Posterior cingulate gyrus (tissue), 11 donors: Measurements from ENCODE around the gene LOXL1.
"Not testable (repeated sequence)": the region's sequence is repeated elsewhere in the genome, so short reads cannot be mapped to it uniquely, and the experiment has no call there.

Experiments
- DNase-seq, 10 donors: peaks; one replicate each; pipeline versions ENCODE4 v3.0.0 to v3.0.0-alpha.2; 2020 to 2021; ENCODE audit warnings: mixed read lengths in 3 of 10
- intact Hi-C: fragments of 100-400 bp; cut with DNase I; formaldehyde crosslinking; loops from one replicate; pipeline ENCODE4 v1.15.1; 2023

The LOXL1 gene

DNA sequence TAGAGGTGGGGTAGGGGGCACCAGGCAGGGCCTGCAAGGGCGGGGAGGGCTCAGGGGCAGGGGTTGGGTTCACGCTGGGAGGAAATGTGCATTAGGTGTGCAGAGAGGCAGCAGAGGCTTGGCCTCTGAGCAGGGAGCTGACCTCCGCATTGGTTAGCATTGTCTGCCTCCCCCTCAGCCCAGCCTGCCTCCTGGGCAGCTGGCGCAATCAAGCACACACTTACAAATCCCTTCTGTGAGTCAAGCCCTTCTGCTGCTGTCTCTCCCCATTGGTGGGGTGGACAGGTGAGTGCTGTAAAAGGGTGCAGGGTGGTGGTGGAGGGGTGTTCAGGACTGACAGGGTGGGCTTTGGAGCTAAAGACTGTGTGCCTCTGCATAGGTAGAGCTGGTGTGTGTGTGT, 9.3 kb downstream of the LOXL1 start:
- DNase-seq: peak in 3 of 10 donors; percentile 15 to 45 (median 39)
- intact Hi-C loops: no loop called here

DNA sequence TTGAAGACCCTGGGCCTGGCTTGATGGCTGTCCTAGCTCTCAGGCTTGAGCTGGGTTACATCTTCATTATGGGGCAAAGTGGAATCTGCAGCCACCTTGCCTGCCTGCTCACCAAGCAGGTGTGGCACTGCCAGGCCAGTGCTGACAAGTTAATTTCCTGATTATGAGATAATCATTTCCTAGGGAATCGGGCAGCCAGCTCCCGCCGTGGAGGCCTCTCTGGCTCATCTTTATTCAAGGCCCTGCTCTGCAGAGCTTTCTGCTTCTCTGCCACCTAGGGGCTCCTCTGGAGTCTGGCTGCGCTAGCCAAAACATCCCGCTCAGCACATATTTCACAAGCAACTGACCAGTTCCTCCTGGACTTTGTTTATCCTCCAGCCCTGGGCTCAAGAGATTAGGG, 9.9 kb downstream of the LOXL1 start:
- DNase-seq: peak in 3 of 10 donors; percentile 52 to 73 (median 62)
- intact Hi-C loops: no loop called here

DNA sequence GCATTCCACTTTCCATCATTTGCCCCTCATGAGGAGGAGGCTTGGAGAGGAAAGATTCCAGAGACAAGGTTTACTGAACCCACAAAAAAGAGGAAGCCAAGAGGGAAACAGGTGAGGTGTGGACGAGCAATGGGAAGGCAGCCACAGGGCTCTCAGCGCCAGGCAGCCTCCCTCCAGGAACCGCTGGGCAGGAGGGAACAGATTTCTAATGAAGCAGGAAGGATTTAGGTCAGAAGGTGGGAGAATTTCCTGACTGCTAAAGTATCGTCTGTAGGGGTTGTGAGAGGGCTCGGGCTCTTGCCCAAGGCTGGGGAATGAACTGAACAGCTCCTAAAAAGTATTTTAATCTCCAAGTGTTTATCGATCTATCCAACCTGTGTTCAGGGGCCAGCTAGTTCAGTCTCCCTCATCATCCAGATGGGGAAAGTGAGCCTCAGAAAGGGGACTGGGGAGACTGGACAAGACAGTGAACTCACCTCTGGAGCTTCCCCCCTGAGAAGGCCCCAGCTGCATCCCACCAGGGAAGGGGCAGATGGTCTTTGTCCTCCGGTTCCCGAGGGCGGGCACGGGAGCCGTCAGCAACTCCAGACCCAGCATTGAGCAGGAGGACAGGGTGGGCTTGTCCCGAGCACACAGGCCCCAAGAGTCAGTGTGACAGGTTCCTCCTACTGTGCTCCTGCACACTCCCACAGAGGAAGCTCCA, 10.5 kb downstream of the LOXL1 start:
- intact Hi-C loops: no loop called here
- peak in 3 of 10 donors; percentile 6 to 57 (median 36) for DNase-seq

DNA sequence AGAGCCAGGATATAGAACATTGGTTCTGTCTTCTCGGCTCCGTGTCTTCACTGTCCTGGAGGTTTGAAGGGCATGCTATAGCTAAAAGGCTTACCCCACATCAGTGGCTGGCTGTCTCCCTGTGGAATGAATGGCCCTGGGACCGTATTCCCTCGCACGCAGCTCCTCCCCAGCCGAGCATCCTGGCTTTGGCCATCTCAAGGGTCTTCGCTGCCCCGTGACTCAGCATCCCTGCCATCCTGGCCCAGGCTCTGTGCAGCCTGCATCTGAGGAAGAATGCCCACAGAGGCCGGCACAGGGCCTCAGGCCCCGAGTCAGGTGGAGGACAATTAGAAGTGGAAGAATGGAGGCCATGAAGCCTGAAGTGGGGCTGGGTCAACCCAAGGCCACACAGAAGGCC, 11.0 kb downstream of the LOXL1 start:
- intact Hi-C loops: no loop called here
- peak in 3 of 10 donors; percentile 7 to 51 (median 29) for DNase-seq

DNA sequence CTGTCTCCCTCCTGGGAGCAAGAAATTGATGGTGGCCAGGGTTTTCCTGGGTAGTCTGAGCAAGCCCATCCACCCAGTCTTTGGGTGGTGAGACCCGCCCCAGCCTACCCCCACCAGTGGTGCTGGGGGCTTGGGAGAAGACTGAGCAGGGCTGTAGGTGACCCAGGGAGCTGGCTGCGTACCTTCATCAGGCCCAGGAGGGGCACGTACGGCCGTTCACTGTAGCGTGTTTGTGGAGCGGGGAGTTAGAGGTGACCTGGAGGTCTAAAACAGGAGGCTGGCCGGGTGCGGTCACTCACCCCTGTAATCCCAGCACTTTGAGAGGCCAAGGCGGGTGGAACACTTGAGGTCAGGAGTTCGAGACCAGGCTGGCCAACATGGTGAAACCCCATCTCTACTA, 11.5 kb downstream of the LOXL1 start:
- intact Hi-C loops: no loop called here
- DNase-seq: peak in 3 of 10 donors; percentile 17 to 59 (median 36)

DNA sequence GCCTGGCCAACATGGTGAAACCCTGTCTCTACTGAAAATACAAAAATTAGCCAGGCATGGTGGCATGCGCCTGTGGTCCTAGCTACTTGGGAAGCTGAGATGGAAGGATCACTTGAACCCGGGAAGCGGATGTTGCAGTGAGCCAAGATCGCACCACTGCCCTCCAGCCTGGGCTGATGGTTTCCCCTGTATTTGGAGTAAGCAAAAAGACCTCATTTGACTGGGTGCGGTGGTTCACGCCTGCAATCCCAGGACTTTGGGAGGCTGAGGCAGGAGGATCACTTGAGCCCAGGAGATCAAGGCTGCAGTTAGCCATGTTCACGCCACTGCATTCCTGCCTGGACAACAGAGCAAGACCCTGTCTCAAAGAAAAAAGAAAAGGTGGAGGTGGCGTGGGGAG, 12.3 kb downstream of the LOXL1 start:
- intact Hi-C loops: not testable (repeated sequence)
- DNase-seq: peak in 3 of 10 donors; percentile 14 to 27 (median 21)

DNA sequence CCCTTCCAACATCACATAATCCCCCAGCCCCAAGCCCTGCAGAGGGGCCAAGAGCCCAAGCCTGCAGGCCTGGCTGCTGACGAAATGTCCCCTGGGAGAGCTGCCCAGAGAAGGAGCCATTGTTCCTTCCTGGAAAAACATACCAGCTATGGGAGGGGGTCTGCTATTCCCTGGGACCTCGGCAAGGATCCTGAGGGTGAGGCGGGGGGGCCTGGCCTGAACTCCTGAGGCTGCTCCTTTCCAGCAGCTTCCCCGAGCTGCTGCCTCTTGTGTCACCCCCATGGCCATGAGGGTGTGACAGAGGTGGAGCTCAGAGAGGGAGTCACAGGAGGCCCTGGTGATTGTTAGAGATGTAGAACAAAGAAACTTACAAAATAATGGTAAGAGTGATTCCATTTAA, 12.9 kb downstream of the LOXL1 start:
- DNase-seq: peak in 2 of 10 donors; percentile 35 to 51
- intact Hi-C loops: no loop called here

DNA sequence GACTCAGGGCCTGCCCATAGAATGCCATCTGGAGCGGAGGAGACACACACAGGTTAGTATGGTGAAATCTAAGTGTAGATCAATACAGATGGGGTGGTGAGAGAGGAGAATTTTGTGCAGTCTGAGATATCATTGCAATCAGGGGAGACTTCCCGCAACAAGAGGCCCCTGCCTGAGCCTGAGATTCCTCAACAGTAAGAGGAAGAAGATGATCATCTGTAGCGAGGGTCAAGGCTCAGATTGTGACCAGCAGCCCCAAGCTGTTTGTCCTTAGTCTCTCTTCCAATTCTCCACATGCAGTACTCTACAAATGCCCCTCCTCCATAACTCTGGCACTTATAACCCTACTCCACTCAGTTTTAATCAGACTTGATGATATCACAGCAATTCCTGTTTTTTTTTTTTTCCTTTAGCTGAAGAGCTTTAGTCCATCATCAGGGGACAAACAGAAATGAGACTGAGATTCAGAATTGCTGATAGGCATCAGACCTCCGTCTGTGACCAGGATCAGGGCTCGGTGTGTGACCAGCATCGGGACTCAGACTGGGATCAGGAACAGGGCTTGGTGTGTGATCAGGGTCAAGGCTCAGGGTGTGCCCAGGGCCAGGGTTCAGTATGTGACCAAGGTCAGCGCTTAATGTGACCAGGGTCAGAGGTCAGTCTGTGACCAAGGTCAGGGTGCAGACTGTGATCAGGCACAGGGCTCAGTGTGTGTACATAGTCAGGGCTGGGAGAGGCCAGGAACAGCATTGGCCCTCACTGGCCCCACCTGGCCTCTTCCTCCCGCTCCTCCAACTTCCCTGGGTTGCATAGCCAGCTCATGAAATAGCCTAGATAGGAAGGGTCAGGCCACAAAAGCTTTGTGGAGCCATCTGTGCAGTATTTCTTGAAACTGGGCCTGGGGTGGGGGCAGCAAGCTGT, 14.1 kb downstream of the LOXL1 start:
- intact Hi-C loops: no loop called here
- DNase-seq: peak in 2 of 10 donors; percentile 34 to 35

DNA sequence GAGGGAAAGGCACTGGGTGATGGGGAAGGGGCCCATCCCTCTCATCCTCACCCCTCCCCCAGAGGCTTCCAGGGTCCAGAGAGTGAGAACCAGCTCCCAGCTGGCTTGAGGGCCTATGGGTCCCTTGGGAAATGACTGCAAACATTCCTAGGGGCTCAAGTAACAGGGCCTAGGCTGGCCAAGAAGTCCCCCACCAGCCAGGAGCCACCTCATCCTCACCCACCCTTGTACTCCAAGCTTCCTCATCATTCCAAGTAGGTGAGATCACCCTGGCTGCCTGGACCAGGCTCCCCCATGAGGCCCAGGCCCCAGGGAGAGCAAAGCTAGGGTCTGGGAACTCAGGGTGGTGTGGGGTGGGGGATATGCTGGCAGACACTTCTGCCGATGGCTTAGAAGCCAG, 14.8 kb downstream of the LOXL1 start:
- intact Hi-C loops: no loop called here
- DNase-seq: peak in 2 of 10 donors; percentile 11 to 34

DNA sequence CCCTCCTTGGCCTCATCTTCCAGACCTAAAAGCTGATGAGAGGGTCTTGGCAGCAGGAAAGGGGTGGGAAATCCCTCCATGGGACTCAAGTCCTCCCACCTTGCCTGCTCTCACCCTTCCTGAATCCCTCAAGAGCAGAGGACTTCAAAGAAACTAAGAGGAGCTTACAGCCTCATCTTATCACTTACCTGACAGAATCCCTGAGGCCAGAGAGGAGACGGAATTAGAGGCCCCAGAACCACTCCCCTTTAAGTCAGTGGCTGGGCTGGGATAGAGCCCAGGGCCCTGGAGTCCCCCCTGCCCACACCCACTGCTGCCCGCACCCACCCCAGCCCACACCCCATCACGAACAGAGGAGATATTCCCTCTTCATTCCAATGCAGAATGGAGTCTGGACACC, 15.2 kb downstream of the LOXL1 start:
- intact Hi-C loops: no loop called here
- DNase-seq: no peak

DNA sequence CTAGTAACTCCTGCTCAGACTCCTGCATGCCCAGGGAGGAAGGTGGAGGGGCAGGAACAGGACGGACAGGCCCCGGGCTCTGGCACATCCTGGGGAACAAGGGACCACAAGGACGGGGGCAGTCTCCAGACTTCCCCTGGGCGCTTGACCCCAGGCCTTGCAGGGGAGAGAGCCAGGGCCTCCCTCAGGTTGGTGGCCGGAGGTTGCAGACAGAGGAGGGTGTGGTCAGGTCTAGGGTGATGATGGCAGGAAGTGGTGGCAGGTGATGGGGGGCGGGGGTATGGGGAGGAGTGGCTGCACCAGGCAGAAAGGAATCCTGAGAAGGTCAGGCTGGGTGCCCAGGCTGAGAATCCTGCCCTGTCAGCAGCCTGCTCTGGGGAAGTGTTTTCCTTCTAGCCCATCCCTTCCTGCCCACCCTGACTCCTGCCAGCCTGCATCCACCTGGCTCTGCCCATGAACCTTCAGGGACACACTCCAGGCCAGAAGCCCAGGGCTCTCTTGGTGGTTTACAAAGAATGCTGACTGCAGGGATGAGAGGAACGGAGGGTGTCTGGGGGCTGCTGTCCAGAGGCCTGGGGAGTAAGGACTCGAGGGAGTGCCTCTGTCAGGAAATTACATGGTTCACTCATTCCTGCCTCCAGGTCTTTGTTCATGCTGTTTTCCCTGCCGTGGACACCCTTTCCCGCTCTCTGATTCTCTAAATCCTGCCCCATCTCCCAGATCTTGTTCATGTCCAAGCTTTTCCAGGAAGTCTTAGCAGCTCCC, 15.8 kb downstream of the LOXL1 start:
- intact Hi-C loops: no loop called here
- peak in 2 of 10 donors; percentile 52 to 59 for DNase-seq

DNA sequence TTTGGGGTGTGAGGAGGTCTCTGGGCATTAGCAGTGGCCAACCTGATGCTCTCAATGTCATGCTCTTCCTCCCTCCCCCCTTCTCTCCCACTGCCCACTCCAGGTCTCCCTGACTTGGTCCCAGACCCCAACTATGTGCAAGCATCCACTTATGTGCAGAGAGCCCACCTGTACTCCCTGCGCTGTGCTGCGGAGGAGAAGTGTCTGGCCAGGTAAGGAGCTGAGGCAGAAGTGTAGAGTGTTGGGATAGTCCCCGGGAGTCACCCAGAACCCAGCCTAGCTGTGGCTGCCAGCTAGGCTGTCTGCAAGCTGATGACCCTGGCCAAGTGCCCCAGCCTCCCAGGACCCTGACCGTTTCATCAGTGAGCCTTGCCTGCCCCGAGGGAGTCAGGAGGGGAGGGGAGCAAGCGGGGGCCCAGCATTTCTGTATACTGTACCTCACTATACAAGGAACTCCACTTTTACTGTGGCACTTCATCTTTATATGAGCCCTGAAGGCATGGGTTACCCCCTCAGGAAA, 16.5 kb downstream of the LOXL1 start:
- DNase-seq: peak in 3 of 10 donors; percentile 20 to 70 (median 70)
- intact Hi-C loops: no loop called here

DNA sequence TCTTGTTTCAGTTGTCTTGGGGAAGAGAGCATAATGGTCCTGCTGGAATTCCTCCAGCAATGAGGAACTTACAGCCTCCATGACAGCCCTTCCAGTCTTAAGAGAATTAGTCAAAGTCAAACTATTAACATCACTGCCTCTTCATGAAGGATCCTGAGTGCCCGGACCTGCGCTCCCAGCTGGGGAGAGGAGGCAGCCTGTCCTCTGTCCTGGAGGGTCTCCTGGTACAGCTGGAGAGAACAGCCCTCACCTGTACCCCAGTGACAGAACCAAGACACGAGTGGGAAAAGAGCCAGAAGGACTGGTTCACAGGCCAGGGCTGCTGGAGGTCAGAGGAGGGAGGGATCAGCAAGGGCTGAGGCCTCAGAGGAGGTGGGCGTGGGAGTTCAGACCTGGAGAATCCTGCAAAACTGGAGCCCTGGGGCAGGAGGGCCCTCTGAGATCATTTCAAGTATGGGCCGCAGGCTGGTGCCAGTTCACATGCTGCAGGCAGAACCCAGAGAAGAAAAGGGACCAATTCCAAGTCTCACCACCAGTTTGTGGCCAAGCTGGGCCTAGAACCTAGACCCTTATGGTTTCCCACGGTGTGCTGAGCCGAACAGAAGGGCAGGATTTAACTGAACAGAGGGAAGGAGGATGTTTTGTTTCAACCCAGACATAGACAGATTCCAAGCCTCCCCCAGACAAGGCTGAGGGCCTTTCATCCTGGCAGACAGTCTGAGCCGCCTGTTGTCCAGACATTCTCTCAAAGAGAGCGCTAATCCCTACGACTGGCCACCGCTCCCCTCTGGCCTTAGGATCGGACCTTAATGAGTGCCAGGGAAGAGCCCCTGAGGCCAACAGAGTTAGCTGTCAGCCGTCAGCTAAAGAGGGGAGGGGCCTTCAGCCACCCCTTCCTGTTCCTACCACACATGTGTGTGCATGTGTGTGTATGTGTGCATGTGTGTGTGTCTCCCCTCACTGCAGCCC, 18.2 kb downstream of the LOXL1 start:
- peak in 2 of 10 donors; percentile 69 to 73 for DNase-seq
- intact Hi-C loops: no loop called here

DNA sequence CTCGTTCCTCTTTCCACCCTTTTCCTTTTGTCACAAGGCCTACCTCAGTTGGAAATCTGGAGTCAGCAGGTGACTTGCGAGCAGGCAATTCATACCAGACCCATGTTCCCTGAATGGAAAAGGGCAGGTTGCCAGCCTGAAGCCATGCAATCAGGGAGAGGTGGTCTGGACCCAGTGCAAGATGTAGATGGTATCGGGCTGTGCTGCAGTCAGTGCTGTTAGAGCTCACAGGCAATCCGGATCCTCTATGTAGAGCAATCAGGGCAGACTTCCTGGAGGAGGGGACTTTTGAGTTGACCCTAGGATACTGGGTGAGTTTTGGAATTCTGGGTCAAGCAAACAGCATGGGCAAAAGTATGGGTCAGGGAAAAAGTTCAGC, 18.9 kb downstream of the LOXL1 start:
- DNase-seq: peak in 1 of 10 donors; percentile 34
- intact Hi-C loops: no loop called here

DNA sequence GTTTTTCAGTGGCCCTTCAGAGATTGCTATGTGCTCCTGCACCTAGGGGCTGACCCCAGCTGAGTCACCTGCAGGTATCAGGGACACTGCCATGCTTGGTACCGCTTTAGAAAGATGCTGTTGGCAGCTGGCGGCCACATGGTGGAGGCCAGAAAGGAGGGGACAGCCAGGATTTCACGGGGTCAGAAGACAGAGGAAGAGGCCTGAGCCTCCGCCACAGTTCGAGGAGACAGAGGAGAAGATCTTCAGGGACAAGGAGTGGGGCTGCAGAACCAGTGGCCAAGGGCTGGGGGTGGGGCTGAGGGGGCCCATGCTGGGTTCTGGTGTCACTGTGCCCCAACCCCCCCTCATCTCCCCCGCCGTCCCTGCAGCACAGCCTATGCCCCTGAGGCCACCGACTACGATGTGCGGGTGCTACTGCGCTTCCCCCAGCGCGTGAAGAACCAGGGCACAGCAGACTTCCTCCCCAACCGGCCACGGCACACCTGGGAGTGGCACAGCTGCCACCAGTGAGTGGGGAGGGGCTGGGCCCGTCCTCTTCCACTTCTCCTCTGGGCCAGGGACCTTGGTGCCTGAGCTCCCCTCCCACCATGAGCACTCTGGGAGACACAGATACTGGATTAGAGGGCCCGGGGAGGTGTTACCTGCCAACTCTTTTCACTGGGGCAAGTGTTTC, 19.9 kb downstream of the LOXL1 start:
- peak in 2 of 10 donors; percentile 39 to 52 for DNase-seq
- intact Hi-C loops: no loop called here

DNA sequence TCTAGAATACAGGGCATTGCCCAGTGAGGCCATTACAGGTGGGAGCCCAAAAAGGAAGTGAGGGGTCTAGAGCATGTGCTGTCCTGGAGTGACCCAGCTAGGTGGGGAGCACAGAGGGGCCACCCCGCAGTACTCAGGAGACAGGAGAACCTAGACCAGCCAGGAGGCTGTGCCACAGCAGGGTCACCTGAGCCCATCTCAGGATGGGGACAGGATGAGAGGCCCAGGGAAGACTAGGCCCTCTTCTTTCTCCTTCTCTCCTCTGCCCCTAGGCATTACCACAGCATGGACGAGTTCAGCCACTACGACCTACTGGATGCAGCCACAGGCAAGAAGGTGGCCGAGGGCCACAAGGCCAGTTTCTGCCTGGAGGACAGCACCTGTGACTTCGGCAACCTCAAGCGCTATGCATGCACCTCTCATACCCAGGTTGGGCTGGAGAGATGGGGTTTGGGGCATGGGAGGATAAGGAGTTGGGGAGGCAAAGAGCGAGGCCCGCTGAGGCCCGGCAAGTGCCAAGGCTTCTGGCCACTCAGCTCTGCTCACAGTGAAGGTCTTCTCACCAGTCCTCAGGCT, 20.6 kb downstream of the LOXL1 start:
- intact Hi-C loops: no loop called here
- peak in 2 of 10 donors; percentile 43 to 56 for DNase-seq

DNA sequence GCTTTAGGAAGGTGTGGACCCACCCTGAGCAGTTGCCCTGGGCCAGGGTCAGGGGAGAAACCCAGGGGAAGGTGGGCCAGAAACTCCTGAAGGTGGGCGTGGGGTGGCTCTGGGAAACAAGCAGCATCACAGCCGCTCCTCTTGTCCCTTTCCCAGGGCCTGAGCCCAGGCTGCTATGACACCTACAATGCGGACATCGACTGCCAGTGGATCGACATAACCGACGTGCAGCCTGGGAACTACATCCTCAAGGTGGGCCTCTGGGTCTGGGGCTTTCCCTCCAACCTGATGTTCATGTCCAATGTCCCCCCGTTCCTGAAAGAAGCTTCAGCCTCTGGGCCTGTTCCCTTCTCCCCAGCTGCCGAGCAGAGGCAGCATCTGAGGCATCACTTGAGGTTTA, 21.4 kb downstream of the LOXL1 start:
- DNase-seq: peak in 2 of 10 donors; percentile 62 to 72
- intact Hi-C loops: no loop called here

DNA sequence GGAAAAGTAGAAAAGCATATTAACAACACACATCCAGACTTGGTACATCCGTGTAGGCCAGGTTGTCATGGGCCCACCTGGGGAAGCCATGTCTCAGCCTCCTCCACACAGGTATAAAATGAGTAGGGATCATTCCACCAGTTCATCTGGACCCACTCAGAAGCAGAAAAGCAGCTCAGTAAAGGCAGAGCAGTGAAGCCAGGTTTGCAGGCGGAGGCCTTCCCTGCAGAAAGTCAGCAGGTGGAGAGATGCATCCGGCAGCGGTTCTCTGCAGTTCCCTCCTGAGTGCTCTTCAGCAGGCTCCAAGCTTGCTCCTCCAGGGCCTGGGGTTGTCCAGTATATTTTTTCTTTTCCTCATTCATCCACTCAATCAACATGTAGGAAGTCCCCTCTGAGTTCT, 22.1 kb downstream of the LOXL1 start:
- intact Hi-C loops: no loop called here
- peak in 2 of 10 donors; percentile 45 to 61 for DNase-seq
